Measurements from ENCODE around the gene TINAGL1. TPM values are rescaled to one million over a fixed set of nuclear protein-coding genes. Genes with fewer than 3 reads are reported as not detected.

The TINAGL1 gene
- total and polyA plus RNA-seq, 2 donors (not counting 3 experiments of a cell fraction or from before 2014, with no cell fraction given) = 312 to 477 TPM

DNA sequence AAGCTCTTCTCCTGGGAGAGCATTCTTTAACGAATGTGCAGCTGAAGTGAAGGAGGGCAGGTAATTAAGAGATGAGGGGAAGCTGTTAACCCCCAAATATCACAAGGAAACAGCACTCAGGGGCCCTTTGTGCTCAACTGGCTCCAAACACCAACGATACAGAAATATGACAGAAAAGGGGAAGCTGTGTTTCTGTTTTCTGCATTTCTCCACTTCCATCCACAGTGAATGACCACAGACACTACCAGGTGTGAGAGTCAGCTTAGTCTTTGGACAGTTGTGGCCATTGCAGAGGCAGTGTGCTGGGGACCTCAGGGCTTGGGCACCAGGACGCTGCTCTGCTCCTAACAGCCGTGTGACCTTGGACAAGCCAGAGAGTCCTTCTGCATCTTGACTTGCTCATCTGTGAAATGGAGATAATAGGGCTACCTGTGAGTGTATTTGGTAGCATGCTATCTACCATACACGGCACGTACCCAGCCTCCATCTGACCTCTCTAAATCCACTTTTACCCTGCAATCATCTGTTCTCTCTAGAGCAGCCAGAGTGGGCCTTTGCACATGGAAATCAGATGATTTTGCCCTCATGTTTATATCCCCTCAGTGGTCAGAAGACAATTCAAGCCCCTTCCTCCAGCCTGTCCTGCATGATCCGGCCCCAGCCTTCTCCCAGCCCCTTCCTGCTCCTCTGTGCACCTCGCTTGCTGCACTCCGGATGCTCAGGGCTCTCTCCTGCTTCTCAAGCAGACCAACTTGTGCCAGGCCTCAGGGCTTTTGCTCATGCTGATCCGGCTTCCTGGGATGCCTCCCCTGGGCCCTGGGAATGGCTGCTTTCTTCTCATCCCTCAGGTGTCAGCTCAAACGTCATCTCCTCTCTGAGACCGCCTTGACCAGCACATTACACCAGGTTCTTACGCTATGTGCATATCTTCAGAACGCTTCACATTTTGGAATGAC, 4.7 kb upstream of the TINAGL1 start:
- intact Hi-C loops (cut with micrococcal nuclease) = no loop called here
- Histone ChIP-seq H3K27me3 (ENCODE audit: control insufficient read depth in 2 of 2, insufficient read depth in 2 of 2, low read length in 2 of 2) (no peaks in the 10 kb centered on the region), H3K4me2 (ENCODE audit: insufficient read depth, low read length) (no peak overlapping the region), H3K9me3 (replicated peaks; ENCODE audit: control insufficient read depth, insufficient read depth, low read length) (no peaks in the 10 kb centered on the region), H4K20me1 (replicated peaks; ENCODE audit: control insufficient read depth, extremely low read depth, insufficient read depth, low read length) (no peaks in the 10 kb centered on the region), H3K36me3 (ENCODE audit: control insufficient read depth in 2 of 2, extremely low read depth in 1 of 2, insufficient read depth in 2 of 2, low read length in 2 of 2) (no peaks in the 10 kb centered on the region), H3K4me1 (ENCODE audit: control insufficient read depth, extremely low read depth, insufficient read depth, low read length) (peaks cover 34% of the 10 kb centered on the region), H3K4me3 (replicated peaks in 1 of 3; ENCODE audit: insufficient read depth in 1 of 3, low read depth in 1 of 3, low read length in 3 of 3) (no peak overlapping the region), H2AFZ (ENCODE audit: low read depth, low read length) (no peak overlapping the region), H3K27ac (ENCODE audit: insufficient read depth, low read depth, low read length) (no peak overlapping the region), H3K79me2 (ENCODE audit: control insufficient read depth, insufficient read depth, low read length) (peaks cover 5% of the 10 kb centered on the region), H3K9me1 (replicated peaks; ENCODE audit: control insufficient read depth, extremely low read depth, insufficient read depth, low read length) (no peaks in the 10 kb centered on the region), H3K9ac (replicated peaks; ENCODE audit: extremely low read depth, insufficient read depth, low read length) (no peak overlapping the region)
- DNase-seq (ENCODE audit: low read depth, low spot score) (no peak), FAIRE-seq (peak; percentile 74)
- CTCF ChIA-PET = interaction anchor here (0.7 to 2.1 kb wide), 7 partner anchors 16 to 46 kb away, joined by 3 to 5 read pairs (median 4); no protein-coding TSS in a partner anchor
- POLR2A ChIA-PET = no interaction called here
- dilution Hi-C loops (cut with MboI; ENCODE audit: extremely low pct_ligation_motif_present, low sequenced_read_pairs) = no loop called here
- no peak for TF ChIP-seq MYC (IDR thresholded peaks at IDR 0.05; ENCODE audit: low read depth, low read length)
- BruUV-seq (replicated peaks) = no TSS peak

GRCh38 chr1:31572323-31573104, 3.8 kb upstream of the TINAGL1 start:
- Histone ChIP-seq H3K36me3 (ENCODE audit: control insufficient read depth in 2 of 2, extremely low read depth in 1 of 2, insufficient read depth in 2 of 2, low read length in 2 of 2) (no peaks in the 10 kb centered on the region), H3K27ac (ENCODE audit: insufficient read depth, low read depth, low read length) (peak overlapping the region; percentile 88), H3K9ac (replicated peaks; ENCODE audit: extremely low read depth, insufficient read depth, low read length) (no peak overlapping the region), H3K4me2 (ENCODE audit: insufficient read depth, low read length) (no peak overlapping the region), H4K20me1 (replicated peaks; ENCODE audit: control insufficient read depth, extremely low read depth, insufficient read depth, low read length) (no peaks in the 10 kb centered on the region), H3K4me3 (replicated peaks in 1 of 3; ENCODE audit: insufficient read depth in 1 of 3, low read depth in 1 of 3, low read length in 3 of 3) (no peak overlapping the region), H3K9me1 (replicated peaks; ENCODE audit: control insufficient read depth, extremely low read depth, insufficient read depth, low read length) (no peaks in the 10 kb centered on the region), H2AFZ (ENCODE audit: low read depth, low read length) (no peak overlapping the region), H3K79me2 (ENCODE audit: control insufficient read depth, insufficient read depth, low read length) (peaks cover 14% of the 10 kb centered on the region), H3K9me3 (replicated peaks; ENCODE audit: control insufficient read depth, insufficient read depth, low read length) (no peaks in the 10 kb centered on the region), H3K27me3 (ENCODE audit: control insufficient read depth in 2 of 2, insufficient read depth in 2 of 2, low read length in 2 of 2) (no peaks in the 10 kb centered on the region), H3K4me1 (ENCODE audit: control insufficient read depth, extremely low read depth, insufficient read depth, low read length) (peaks cover 35% of the 10 kb centered on the region)
- TF ChIP-seq FOS (IDR thresholded peaks at IDR 0.05; ENCODE audit: borderline replicate concordance, insufficient read depth, low read length) (no peak), MYC (IDR thresholded peaks at IDR 0.05; ENCODE audit: low read depth, low read length) (no peak), CTCF (IDR thresholded peaks at IDR 0.05; ENCODE audit: extremely low read depth in 1 of 2, insufficient read depth in 1 of 2, low read depth in 1 of 2, low read length in 2 of 2) (no peak), POLR2AphosphoS5 (IDR thresholded peaks at IDR 0.05; ENCODE audit: insufficient read depth, low read depth, low read length) (no peak)
- dilution Hi-C loops (cut with MboI; ENCODE audit: extremely low pct_ligation_motif_present, low sequenced_read_pairs) = no loop called here
- FAIRE-seq (peak; percentile 74), DNase-seq (ENCODE audit: low read depth, low spot score) (no peak)
- intact Hi-C loops (cut with micrococcal nuclease) = loop anchor here (1.0 kb wide), 1 partner anchor 8 kb away; no protein-coding TSS in a partner anchor
- no TSS peak for BruUV-seq (replicated peaks)
- ChIA-PET CTCF (interaction anchor here (1.3 to 4.0 kb wide), 6 partner anchors 9 to 46 kb away, joined by 3 to 15 read pairs (median 4); no protein-coding TSS in a partner anchor), POLR2A (no interaction called here)

All from endothelial cell of umbilical vein (primary cell).